HUES64 (cell line): Measurements from ENCODE around the gene KLHDC1.
"Not testable (repeated sequence)": the region's sequence is repeated elsewhere in the genome, so short reads cannot be mapped to it uniquely, and the experiment has no call there.

Source experiments
- H3K27ac ChIP-seq: 2 replicates; pipeline ENCODE4 v1.7.0; 2013; ENCODE audit warnings: low read depth, low read length, inconsistent platforms
- H3K27me3 ChIP-seq: 2 replicates; pipeline ENCODE4 v1.6.1; 2013; ENCODE audit warnings: mild to moderate bottlenecking, low read length; ENCODE audit not compliant: insufficient read depth
- H3K36me3 ChIP-seq: 2 replicates; pipeline ENCODE4 v1.6.1; 2013; ENCODE audit warnings: mild to moderate bottlenecking, low read length; ENCODE audit not compliant: insufficient read depth
- H3K4me1 ChIP-seq: 2 replicates; pipeline ENCODE4 v1.6.1; 2013; ENCODE audit warnings: mild to moderate bottlenecking, low read length, moderate library complexity; ENCODE audit not compliant: insufficient read depth
- H3K4me3 ChIP-seq: 2 replicates; pipeline ENCODE4 v1.5.1; 2013; ENCODE audit warnings: mild to moderate bottlenecking, low read length, moderate library complexity
- H3K9ac ChIP-seq: 2 replicates; pipeline ENCODE4 v1.6.1; 2013; ENCODE audit warnings: mild to moderate bottlenecking, low read depth, low read length
- H3K9me3 ChIP-seq: 2 replicates; pipeline ENCODE4 v1.6.1; 2013; ENCODE audit warnings: low read depth, low read length; ENCODE audit not compliant: insufficient read depth
- WGBS: fragments of 150-250, 120-280 bp; methylation state at CpG from one replicate; pipeline ENCODE4 v1.1.7; 2013; ENCODE audit warnings: missing lambda C conversion rate; 5-methylcytosine and 5-hydroxymethylcytosine counted together

Gene KLHDC1

GRCh38 chr14:49767571-49768300, 74.8 kb downstream of the KLHDC1 start, which contains the start of gene KLHDC2:
Gene KLHDC2, plus strand, starts transcription at chr14:49768153. Its CDS starts 316 bp downstream, at chr14:49768469.
- Histone ChIP-seq H3K27me3 (no peaks in the 10 kb centered on the region), H3K9ac (peak within 1 kb of the TSS; percentile 99), H3K9me3 (no peaks in the 10 kb centered on the region), H3K36me3 (peaks cover 12% of the 10 kb centered on the region; the same call in 1 of the 2 replicates), H3K4me3 (peak within 1 kb of the TSS; percentile 98), H3K4me1 (peaks cover 8% of the 10 kb centered on the region; the same call in 1 of the 2 replicates), H3K27ac (peak within 1 kb of the TSS; percentile 91)
- under 1% methylated on average over 86 of the region's 86 CpGs for WGBS

GRCh38 chr14:49768301-49769121, 75.6 kb downstream of the KLHDC1 start:
- peaks cover 13% of the 10 kb centered on the region; the same call in 1 of the 2 replicates for H3K36me3 ChIP-seq
- H3K4me3 ChIP-seq: peak overlapping the region; percentile 98
- no peaks in the 10 kb centered on the region for H3K27me3 ChIP-seq
- peak overlapping the region; percentile 99 for H3K9ac ChIP-seq
- WGBS: under 1% methylated on average over 67 of the region's 67 CpGs
- H3K27ac ChIP-seq: peak overlapping the region; percentile 91
- peaks cover 8% of the 10 kb centered on the region; the same call in 1 of the 2 replicates for H3K4me1 ChIP-seq
- no peaks in the 10 kb centered on the region for H3K9me3 ChIP-seq

GRCh38 chr14:49769171-49769570, 76.3 kb downstream of the KLHDC1 start:
- Histone ChIP-seq H3K9me3 (no peaks in the 10 kb centered on the region), H3K27ac (peak overlapping the region; percentile 91; the same call in 1 of the 2 replicates), H3K27me3 (no peaks in the 10 kb centered on the region), H3K9ac (peak overlapping the region; percentile 99), H3K36me3 (peaks cover 17% of the 10 kb centered on the region), H3K4me1 (peaks cover 8% of the 10 kb centered on the region; the same call in 1 of the 2 replicates), H3K4me3 (peak overlapping the region; percentile 98)
- WGBS: 66% methylated on average over 6 of the region's 6 CpGs

- H3K9me3 ChIP-seq: no peaks in the 10 kb centered on the region
- WGBS: 75% methylated on average over 14 of the region's 15 CpGs
Observed at GRCh38 chr14:49769581-49770211, 76.8 kb downstream of the KLHDC1 start.

GRCh38 chr14:49770212-49770817, 77.4 kb downstream of the KLHDC1 start:
- Histone ChIP-seq H3K36me3 (peaks cover 29% of the 10 kb centered on the region), H3K4me3 (no peak overlapping the region; the same call in 1 of the 2 replicates), H3K9ac (no peak overlapping the region), H3K9me3 (no peaks in the 10 kb centered on the region), H3K27me3 (no peaks in the 10 kb centered on the region), H3K4me1 (peaks cover 8% of the 10 kb centered on the region; the same call in 1 of the 2 replicates), H3K27ac (no peak overlapping the region)
- WGBS: 86% methylated on average over 4 of the region's 4 CpGs

More at GRCh38 chr14:49769581-49770211, 76.8 kb downstream of the KLHDC1 start:
- Histone ChIP-seq H3K4me3 (peak overlapping the region; percentile 98), H3K4me1 (peaks cover 8% of the 10 kb centered on the region; the same call in 1 of the 2 replicates), H3K27me3 (no peaks in the 10 kb centered on the region), H3K36me3 (peaks cover 22% of the 10 kb centered on the region), H3K9ac (peak overlapping the region; percentile 99; the same call in 1 of the 2 replicates), H3K27ac (no peak overlapping the region)

GRCh38 chr14:49771691-49772090, 78.8 kb downstream of the KLHDC1 start:
- not testable (repeated sequence) for H3K9me3 ChIP-seq, H3K9ac ChIP-seq, H3K4me3 ChIP-seq, H3K4me1 ChIP-seq, H3K27ac ChIP-seq, H3K27me3 ChIP-seq
- WGBS: 95% methylated on average over 10 of the region's 10 CpGs
- peaks cover 39% of the 10 kb centered on the region for H3K36me3 ChIP-seq

- peaks cover 3% of the 10 kb centered on the region; the same call in 1 of the 2 replicates for H3K4me1 ChIP-seq
- H3K9me3 ChIP-seq: no peaks in the 10 kb centered on the region
- no CpG with 5 or more reads among the region's 1 CpG for WGBS
- no peak overlapping the region for H3K9ac ChIP-seq
- H3K27me3 ChIP-seq: no peaks in the 10 kb centered on the region
- no peak overlapping the region for H3K27ac ChIP-seq
- peaks cover 60% of the 10 kb centered on the region for H3K36me3 ChIP-seq
- no peak overlapping the region for H3K4me3 ChIP-seq
Observed at GRCh38 chr14:49774106-49774505, 81.2 kb downstream of the KLHDC1 start.

GRCh38 chr14:49778421-49778820, 85.5 kb downstream of the KLHDC1 start:
- no peak overlapping the region for H3K27ac ChIP-seq
- no peaks in the 10 kb centered on the region for H3K9me3 ChIP-seq
- no peaks in the 10 kb centered on the region for H3K27me3 ChIP-seq
- 92% methylated on average over 2 of the region's 2 CpGs for WGBS
- peaks cover 90% of the 10 kb centered on the region for H3K36me3 ChIP-seq
- H3K4me3 ChIP-seq: no peak overlapping the region
- H3K4me1 ChIP-seq: no peaks in the 10 kb centered on the region
- H3K9ac ChIP-seq: no peak overlapping the region

- H3K9me3 ChIP-seq, H3K4me3 ChIP-seq, H3K4me1 ChIP-seq, H3K27ac ChIP-seq, H3K9ac ChIP-seq, H3K27me3 ChIP-seq: not testable (repeated sequence)
- H3K36me3 ChIP-seq: peaks cover 96% of the 10 kb centered on the region
- 97% methylated on average over 7 of the region's 7 CpGs for WGBS
Observed at GRCh38 chr14:49781040-49781439, 88.1 kb downstream of the KLHDC1 start.

GRCh38 chr14:49783394-49784014, 90.6 kb downstream of the KLHDC1 start:
- H3K9me3 ChIP-seq: no peaks in the 10 kb centered on the region
- peaks cover 100% of the 10 kb centered on the region for H3K36me3 ChIP-seq
- no peaks in the 10 kb centered on the region for H3K27me3 ChIP-seq
- H3K9ac ChIP-seq: no peak overlapping the region
- H3K4me3 ChIP-seq: no peak overlapping the region
- WGBS: 96% methylated on average over 3 of the region's 3 CpGs
- no peak overlapping the region for H3K27ac ChIP-seq
- no peaks in the 10 kb centered on the region for H3K4me1 ChIP-seq
